HuH-7.5 (cell line): ENCODE results near the gene CAMK2D.

Experiments
- DNase-seq: peaks from one replicate; pipeline ENCODE4 v3.0.0; 2011; ENCODE audit warnings: low spot score

Gene CAMK2D

DNA sequence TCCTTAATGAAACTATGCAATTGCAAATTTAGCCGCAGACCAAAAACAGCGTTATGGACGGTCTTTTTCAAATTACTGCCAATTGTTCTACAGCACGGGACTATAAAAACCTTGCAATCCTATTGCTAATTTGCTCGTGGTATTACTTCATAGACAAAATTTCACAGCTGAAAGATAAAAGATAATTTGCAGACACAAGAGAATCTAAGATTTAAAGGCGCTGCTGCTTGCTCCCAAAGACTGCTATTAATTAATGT is 1.4 kb upstream of the CAMK2D start:
- DNase-seq: no peak

DNA sequence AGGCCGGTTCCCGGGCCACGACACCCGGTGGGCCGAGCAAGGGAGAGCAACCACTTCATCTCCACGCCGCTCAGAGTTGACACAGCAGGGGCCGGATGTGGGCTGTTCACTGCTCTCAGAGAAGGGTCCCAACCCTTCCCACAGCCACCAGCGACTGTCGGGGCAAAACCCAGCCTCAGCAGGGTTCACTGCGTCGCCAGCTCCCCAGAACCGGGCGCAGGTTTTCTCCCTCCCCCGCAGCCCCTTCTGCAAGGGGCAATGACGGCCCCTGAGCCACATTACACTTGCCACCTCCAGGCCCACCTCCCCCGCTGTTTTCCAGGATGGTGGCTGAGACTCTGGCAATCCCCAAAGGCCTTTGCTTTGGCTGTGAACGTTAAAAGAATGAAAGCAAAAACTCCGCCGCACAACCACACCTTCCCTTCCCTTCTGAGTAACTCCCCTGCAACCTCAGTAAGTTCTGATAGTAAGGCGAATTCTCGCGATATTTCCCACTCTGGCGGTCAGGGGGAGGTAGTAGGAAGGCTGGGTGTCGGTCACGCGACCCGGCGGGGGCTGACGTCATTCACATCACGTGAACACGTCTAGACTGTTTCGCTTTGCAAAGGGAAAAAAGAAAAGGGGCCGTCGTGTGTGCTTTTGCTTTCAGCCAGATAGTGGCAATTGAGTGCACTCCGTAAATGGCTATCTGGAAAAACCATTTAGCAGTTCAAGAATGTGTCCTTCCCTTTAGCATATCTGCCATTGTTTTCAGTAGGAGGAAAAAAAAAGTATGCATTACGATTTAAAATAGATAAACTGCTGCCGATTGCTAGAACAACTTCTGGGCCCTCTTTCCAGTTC is 869 bp upstream of the CAMK2D start:
- peak; percentile 84 for DNase-seq

DNA sequence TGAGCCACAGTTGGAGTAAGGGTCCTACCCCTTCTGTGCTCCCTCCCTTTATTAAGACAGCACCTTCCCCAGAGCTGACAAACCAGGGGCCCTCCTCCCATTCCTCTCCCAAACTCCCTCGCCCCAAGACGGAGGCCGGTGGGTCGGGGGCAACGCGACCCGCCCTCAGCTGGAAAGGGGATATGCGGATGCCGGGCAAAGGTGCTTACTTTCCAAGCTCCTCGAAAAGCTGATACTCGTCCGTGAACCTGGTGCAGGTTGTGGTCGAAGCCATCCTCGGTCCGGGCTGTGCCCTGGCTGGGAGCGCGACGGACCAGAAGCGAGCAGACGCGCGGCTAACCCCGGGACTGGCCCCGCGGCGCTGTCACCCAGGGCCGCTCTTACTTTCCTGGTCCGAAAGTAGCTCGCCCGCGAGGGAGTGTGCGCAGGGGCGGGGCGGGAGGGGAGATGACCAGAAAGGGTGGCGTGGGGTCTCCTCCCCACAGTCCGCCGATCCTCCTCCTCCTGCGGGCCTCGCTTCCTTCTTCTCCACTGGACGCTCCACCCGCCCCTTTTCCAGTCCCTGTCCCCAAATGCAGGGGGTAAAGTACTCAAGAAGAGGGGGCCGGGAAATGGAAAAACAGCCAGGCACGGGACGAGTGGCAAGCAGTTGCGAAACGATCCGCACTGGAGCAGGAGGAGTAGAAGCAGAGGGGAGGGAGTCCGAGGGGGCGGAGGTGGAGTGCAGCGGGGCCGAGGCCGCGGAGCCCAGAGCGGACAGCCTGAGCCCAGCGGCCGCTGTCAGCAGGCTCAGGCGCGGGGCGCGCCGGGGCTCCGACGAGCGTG is 531 bp downstream of the CAMK2D start:
- peak; percentile 48 for DNase-seq

DNA sequence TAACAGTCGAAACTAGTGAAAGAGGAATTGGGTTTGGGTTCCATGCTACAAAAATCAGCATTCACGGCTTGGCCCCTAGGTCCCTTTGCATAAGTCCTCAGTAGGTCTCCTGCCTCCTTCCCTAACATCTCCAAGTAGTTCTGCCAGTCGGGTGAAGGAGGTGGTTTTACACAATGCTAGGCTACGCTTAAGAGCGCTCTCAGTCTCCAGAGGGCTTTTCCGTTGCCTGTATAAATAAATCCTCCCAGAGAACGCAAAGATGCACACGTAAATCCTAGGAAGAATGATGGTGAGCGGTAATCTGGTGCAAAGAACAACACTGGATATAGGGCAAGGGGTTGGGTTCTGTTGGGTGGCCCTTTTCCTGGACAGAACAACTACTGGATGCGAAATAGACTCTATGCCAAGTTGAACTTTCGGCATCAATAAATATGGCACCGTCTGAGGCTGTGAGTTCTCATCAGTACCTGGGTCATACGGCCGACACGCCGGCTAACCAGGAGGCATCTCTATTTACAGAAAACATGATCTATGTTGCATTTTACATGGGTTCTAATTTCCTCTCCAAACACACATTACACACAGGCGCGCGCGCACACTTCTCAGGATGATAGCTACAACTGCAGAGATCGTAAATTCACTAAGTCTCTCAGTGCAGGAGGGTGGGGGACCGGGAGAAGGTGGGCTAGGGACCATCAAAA is 1.3 kb downstream of the CAMK2D start:
- no peak for DNase-seq

DNA sequence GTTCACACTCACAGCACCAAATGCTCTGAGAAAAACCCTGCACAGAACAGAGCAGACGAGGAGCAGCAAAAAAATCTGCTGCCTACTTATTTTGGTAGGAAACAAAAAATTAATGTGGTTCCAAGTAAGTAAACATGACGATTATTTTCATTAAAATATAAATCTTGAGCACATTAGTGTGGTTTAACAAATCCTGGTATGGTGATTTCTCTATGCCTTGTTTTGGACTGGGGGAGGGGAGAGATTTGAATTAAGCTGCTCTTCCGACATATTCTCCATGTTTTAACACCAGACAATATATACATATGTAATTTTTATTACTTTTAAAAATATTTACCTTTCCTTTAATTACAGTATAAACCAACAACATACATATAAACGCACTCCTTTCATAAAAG is 1.8 kb downstream of the CAMK2D start:
- no peak for DNase-seq

DNA sequence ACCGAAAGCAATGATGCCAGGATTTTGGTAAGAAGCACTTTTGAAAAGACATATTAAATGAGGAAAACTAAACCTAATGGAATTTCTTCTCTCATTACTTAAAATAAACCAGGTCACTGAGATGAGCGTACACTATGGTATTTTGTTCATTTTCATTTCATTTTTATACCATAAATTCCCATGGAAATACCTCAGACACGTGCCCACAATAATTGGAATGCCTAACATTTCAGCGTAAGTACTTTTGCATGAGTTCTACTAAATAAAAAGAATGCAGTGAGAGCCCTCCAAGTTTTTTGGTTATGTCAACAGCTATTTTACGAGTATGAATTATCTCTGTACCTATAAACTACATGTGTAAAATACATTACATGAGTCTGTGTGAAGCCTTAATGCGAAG is 3.2 kb downstream of the CAMK2D start:
- no peak for DNase-seq

DNA sequence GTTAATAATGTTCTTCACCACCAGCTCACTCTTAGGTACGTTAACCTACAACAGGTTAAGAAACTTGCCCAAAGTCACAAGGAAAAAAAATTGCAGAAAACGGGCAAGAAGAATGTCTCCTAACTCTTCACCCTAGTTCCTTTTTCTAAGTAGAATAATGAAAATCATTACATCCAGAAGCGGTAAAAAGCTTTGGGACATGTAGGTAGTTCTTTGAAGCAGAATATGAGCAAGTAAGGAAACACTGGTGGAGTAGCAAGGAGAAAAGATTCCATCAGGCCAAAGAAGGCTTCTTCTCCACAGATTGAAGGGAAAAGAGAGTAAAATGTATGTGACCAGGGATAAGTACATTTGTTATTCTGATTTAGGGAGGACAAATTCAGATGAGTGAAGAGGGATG is 4.1 kb downstream of the CAMK2D start:
- DNase-seq: no peak

DNA sequence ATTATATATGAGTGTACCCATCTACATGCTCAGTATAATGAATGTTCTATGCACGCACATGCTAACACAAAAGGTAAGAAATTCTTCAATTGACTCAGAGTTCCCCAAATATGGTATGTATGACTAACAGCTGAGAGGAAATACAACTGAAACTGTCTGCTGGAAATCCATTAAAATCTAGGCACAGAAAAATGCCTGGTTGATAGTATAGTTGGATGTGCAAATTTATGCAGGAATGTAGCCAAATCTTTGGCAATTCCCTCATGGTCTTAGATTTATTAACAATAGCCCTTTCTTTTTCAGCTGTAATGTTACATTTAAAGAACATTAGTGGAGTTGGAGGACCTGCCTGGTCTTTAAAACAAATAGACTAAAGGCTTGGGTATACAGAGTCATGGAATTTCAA is 5.5 kb downstream of the CAMK2D start:
- no peak for DNase-seq

DNA sequence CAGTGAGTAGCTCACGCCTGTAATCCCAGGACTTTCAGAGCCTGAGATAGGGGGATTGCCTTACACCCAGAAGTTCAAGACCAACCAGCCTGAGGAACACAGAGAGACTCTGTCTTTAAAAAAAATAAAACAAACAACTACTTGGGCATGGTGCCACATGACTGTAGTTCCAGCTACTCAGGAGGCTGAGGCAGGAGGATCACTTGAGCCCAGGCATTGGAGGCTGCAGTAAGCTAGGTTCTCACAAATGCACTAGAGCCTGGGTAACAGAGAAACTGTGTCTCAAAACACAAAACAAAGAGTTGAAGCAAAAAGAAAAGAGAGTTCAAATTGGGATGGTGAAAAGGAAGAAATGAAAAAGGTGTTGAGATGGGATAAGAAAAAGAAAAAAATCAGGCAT is 10.8 kb downstream of the CAMK2D start:
- DNase-seq: no peak

DNA sequence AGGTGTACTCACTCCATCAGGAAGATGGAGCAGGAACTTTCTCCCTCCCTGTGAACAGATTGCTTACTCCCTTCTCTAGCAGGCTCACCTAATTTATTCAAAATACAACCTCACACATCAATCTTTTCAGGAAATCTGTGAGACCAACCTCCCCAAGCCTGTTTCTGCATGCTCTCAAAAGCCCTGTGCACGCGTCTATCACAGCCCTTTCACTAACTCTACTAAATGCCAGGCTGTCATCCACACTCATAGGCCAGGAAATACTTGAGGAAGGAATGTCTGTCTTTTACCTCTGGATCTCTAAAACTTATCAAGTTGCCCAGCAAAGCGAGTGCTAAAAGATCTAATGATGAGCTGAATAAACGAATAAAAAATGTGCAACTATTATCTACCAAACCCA is 11.2 kb downstream of the CAMK2D start:
- DNase-seq: no peak

DNA sequence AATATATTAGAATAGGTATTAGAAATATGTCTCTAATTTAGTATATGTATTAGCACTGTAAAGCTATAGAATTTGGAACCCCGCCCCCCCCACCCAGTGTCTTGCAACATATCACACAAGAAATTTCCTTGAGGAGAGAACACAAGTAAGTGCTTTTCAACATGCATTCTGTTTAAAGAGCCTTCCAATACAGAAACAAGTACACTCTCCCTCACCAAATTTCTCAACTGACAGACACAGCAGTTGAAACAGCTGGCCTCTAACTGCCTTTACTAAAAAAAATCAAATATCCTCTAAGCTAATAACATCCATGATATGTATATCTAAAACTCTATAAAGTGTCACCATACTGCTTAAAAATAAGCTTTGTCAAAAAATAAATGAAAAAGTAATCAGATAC is 12.4 kb downstream of the CAMK2D start:
- no peak for DNase-seq

DNA sequence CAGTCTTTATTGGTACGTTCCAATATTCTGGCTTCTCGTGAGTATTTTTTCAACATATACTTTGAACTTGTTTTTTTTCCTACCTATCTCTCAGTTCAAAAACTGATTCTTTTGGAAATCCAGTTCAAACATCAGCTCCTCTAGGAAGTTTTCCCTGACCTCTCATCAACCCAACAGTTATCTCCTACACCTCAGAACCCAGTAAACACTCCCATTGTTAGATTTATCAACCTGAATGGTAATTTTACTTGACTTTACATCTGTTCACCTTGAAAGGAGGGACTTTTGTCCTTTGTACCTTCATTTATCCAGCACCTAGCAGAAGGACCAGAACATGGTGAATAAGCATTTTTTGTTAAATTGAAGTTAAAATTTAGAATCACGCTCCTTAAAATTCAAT is 13.6 kb downstream of the CAMK2D start:
- DNase-seq: no peak

DNA sequence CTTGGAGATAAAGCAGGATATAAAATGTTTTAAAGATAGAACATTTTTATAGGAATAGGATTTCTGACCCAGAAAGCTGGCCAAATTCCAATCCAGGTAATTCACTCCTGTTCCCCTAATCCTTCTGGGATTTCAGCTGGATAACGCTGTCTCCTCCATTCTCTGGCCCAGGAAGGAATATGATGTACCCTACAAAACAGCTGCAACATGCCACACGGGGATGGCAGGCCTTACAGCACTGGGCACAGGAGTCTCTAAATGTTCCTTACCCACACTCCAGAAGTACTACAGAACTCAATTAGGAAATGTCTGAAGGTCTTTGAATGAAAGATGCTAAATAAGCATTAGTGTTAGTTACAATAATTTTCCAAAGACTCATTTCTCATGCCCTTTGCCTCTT is 15.8 kb downstream of the CAMK2D start:
- DNase-seq: no peak

DNA sequence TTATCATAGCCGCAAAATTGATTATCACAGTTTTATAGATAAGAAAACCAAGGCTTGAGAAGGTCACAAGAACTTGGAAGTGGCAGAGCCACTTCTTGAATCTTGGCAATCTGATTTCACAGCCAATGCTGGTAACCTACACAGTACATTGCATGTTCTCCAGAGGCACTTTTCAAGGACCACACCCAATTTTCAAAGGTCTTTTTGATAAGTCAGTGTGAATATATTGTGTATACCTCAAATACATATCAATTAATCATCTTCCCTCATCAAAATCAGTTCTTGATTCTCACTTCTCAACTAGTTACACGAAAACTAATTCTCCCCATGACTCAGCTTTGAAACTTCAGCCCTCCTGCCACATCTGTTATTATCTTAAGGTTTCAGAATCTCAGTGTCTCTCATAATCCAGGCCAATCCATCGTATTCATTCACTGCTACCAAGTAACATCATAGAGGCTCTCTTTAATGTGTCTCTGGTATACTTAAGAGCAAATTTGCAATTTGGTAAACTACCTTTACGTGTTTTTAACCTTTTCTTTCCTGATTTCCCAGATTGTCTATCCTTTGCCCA is 16.8 kb downstream of the CAMK2D start:
- no peak for DNase-seq

DNA sequence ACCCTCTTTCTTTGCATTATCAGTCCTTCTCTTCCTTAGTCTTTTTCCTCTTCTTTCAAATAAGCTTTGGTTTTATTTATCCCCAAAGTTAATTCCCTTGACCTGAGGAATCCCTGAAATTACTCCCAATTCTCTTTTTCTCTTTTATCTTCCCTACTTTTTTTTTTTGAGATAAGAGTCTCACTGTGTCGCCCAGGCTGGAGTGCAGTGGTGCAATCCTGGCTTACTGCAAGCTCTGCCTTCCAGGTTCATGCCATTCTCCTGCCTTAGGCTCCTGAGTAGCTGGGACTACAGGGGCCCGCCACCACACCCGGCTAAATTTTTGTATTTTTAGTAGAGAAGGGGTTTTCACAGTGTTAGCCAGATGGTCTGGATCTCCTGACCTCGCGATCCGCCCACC is 17.8 kb downstream of the CAMK2D start:
- no peak for DNase-seq

DNA sequence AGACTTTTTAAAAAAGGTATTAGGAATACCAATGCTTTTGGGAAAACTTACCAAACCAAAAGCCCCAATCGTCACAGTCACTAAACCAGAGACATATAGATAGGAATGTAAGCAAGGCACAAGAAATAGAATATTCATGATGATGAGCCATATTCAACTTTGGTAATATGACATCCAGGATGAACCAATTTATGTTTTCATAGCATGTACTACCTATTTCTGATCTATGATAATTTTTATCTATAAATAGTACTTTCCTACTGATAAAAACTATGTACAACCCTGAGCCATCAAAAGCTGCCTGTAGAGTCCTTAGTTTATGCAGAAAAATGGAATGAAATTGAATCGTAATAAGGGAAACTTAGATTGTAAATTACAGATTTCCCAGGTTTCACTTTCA is 18.9 kb downstream of the CAMK2D start:
- no peak for DNase-seq

DNA sequence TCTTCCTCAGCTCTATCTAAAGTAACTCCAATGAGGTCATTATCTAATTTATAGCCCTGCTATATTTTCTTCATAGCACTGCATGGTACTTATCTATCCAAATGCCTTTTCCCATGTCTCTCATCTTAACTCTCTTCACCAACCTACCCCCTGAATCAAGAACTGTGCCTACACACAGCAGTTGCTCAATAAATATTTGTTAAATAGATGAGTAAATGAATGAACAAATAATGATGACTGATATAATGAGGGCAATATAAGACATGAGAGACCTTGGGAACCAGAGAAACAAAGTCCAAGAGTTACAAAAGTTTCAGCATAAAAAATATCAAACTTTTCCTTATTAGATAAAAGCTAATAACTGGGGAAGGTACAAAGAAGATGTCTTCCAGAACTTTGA is 19.6 kb downstream of the CAMK2D start:
- DNase-seq: no peak

DNA sequence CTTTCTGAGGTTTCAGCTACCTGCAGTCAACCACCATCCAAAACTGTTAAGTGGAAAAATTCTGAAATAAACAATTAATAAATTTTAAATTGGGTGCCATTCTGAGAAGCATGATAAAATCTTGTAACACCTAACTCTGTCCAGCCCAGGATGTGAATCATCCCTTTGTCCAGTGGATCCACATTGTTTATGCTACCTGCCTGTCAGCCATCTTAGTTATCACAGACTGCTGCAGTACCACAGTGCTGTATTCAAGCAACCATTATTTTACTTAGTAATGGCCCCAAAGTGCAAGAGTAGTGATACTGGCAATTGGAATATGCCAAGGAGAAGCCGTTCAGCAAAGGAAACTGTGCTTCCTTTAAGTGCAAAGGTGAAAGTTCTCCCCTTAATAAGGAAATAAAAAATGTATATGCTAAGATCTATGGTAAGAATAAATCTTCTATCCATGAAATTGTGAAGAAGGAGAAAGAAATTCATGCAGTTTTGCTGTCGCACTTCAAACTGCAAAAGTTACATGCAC is 20.6 kb downstream of the CAMK2D start:
- DNase-seq: no peak

DNA sequence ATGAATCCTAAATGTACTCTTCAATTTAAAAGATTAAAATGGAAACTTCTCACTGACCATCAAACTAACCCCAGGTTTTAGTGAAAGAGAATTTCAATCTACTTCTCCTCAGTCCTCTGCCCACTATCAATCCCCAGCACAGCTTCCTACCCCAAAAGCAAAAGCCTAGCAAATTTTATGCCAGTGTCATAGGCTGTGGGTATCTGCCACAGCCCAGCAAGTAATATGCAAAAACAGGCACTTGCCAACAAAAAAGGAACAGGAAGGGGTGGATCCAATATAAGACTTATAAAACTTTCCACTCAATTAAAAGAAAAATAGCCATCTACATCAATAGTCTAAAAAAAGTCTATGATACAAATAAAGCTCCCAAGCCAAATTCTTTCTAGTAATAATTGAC is 22.3 kb downstream of the CAMK2D start:
- no peak for DNase-seq

DNA sequence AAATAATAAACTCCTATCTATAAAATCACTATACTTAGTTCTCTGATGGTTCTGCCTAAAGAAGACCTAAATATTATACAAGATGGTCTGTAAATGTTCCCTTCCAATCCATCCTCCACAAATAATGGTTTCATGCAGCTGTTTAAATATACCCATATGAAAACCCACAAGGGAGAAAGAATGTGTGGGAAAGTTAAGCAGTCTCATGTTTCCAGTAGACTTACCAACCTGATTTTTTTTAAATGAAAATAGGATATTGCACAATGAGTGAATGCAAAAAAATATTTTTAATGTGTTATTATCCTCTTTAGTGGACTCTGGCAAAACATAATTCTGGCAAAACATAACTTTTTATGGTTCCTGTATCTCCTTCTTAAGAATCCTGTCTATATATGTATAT is 23.3 kb downstream of the CAMK2D start:
- DNase-seq: no peak

DNA sequence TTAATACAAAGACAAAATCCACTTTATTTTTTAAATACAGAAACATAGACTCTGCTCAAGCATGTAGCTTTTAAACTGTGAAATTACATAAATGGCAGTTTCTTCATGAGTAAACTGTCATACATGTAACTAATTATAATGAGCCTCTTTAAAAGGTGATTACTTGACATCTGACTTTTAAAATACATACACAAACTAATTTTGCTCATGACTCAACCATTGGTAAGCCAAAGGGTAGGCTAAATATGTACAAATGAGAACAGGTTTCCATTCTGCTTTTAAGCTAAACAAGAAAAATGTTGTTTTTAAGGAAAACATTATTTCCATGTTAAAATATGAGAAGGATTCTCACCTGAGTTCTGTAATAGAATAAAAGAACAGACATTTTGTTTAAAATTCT is 27.9 kb downstream of the CAMK2D start:
- no peak for DNase-seq

DNA sequence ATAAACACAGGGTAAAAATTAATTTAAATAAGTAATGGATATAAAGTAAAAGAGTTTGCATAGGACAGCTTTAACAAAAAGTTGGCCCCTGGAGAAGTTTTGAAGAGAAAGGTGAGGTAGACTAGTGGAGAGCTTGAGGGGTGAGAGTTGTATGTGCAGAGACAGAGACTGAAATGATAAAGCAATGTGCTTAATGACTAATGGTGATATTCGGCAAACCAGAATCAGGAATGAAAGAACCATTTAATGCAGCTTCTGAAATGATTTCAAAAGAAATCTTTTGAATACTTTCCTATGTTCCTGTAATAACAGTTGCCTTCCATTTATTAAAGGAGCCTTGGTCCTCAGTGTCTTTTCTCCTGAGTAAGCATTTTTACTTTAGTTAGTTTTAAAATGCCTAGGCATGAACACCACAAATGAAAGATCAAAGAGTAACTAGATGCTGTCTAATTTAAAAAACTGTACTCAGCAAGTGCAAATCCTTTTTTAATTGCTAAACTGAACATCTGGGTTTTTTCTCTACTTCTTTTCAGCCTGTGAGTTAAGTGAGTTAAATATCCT is 28.5 kb downstream of the CAMK2D start:
- no peak for DNase-seq
